ENCODE data around the gene NRSN1. TPM values are rescaled to one million over a fixed set of nuclear protein-coding genes. Genes with fewer than 3 reads are reported as not detected.

Gene NRSN1
- total and polyA plus RNA-seq, 2 of the 13 experiments (the other 11 are each of a cell fraction or from before 2014, with no cell fraction given), result not detected

DNA sequence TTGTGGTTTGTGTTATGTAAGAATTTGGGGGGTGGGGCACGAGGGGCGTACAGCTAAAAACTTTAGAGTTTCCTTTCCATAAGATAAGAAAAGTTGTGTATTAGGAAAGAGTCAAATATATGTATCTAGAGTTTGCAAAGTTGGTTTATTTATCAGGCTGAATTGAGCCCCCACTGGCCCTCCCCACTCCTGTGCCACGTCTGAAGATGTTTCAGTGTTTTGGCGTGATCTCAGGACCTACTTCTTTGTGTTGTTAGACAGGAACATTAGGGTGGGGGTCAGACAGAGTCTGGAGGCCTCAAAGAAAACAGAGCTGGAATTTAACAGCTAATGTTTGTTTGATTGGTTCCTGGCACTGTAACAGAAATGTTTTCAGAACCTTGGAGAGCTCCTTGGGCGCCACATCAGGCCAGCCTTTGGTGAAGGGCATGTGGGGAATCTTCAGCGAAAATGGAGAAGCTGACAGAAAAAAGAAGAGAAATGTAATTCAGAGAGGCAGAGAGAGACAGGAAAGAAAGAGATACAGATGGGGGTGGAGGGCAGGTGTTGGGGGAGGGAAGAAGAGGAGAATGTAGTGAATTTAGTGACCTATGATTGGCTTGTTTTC is 674 bp downstream of the NRSN1 start (continued):
- 0 out of 2 replicates have a peak, but pooled peaks have one; percentile 33 for TF ChIP-seq ZBTB42 (CRISPR knock-in tag; IDR thresholded peaks at IDR 0.05)
- peak; percentile 55; the same call in 1 of the 2 replicates for TF ChIP-seq FOXO1 (CRISPR knock-in tag; IDR thresholded peaks at IDR 0.05)
- TF ChIP-seq, protein P1, sequence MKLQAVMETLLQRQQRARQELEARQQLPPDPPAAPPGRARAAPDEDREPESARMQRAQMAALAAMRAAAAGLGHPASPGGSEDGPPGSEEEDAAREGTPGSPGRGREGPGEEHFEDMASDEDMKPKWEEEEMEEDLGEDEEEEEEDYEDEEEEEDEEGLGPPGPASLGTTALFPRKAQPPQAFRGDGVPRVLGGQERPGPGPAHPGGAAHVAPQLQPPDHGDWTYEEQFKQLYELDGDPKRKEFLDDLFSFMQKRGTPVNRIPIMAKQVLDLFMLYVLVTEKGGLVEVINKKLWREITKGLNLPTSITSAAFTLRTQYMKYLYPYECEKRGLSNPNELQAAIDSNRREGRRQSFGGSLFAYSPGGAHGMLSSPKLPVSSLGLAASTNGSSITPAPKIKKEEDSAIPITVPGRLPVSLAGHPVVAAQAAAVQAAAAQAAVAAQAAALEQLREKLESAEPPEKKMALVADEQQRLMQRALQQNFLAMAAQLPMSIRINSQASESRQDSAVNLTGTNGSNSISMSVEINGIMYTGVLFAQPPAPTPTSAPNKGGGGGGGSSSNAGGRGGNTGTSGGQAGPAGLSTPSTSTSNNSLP (IDR thresholded peaks at IDR 0.05; ENCODE audit: low read depth, low read length), result peak; percentile 57; the same call in 1 of the 2 replicates
- no peak for TF ChIP-seq ZKSCAN1 (IDR thresholded peaks at IDR 0.05; ENCODE audit: low read length)
- TF ChIP-seq, protein P2, sequence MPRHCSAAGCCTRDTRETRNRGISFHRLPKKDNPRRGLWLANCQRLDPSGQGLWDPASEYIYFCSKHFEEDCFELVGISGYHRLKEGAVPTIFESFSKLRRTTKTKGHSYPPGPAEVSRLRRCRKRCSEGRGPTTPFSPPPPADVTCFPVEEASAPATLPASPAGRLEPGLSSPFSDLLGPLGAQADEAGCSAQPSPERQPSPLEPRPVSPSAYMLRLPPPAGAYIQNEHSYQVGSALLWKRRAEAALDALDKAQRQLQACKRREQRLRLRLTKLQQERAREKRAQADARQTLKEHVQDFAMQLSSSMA (CRISPR knock-in tag; IDR thresholded peaks at IDR 0.05), result 0 out of 2 replicates have a peak, but pooled peaks have one; percentile 70
- TF ChIP-seq ZNF264 (CRISPR knock-in tag; IDR thresholded peaks at IDR 0.05), result peak; percentile 95
- no peak for TF ChIP-seq SPEN (CRISPR knock-in tag; IDR thresholded peaks at IDR 0.05; ENCODE audit: low read depth)
- TF ChIP-seq, protein P3, sequence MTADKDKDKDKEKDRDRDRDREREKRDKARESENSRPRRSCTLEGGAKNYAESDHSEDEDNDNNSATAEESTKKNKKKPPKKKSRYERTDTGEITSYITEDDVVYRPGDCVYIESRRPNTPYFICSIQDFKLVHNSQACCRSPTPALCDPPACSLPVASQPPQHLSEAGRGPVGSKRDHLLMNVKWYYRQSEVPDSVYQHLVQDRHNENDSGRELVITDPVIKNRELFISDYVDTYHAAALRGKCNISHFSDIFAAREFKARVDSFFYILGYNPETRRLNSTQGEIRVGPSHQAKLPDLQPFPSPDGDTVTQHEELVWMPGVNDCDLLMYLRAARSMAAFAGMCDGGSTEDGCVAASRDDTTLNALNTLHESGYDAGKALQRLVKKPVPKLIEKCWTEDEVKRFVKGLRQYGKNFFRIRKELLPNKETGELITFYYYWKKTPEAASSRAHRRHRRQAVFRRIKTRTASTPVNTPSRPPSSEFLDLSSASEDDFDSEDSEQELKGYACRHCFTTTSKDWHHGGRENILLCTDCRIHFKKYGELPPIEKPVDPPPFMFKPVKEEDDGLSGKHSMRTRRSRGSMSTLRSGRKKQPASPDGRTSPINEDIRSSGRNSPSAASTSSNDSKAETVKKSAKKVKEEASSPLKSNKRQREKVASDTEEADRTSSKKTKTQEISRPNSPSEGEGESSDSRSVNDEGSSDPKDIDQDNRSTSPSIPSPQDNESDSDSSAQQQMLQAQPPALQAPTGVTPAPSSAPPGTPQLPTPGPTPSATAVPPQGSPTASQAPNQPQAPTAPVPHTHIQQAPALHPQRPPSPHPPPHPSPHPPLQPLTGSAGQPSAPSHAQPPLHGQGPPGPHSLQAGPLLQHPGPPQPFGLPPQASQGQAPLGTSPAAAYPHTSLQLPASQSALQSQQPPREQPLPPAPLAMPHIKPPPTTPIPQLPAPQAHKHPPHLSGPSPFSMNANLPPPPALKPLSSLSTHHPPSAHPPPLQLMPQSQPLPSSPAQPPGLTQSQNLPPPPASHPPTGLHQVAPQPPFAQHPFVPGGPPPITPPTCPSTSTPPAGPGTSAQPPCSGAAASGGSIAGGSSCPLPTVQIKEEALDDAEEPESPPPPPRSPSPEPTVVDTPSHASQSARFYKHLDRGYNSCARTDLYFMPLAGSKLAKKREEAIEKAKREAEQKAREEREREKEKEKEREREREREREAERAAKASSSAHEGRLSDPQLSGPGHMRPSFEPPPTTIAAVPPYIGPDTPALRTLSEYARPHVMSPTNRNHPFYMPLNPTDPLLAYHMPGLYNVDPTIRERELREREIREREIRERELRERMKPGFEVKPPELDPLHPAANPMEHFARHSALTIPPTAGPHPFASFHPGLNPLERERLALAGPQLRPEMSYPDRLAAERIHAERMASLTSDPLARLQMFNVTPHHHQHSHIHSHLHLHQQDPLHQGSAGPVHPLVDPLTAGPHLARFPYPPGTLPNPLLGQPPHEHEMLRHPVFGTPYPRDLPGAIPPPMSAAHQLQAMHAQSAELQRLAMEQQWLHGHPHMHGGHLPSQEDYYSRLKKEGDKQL (CRISPR knock-in tag; IDR thresholded peaks at IDR 0.05; ENCODE audit: low read depth), result 0 out of 2 replicates have a peak, but pooled peaks have one; percentile 46
- TF ChIP-seq NKX3-1 (CRISPR knock-in tag; IDR thresholded peaks at IDR 0.05), result peak; percentile 98
- no peak for TF ChIP-seq PHF5A (CRISPR knock-in tag; IDR thresholded peaks at IDR 0.05; ENCODE audit: low read depth, unreplicated experiment)
- TF ChIP-seq, protein P4, sequence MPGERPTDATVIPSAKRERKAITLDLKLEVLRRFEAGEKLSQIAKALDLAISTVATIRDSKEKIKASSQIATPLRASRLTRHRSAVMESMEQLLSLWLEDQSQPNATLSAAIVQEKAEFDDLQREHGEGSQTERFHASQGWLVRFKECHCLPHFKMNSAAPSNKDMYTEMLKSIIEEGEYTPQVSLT (CRISPR knock-in tag; IDR thresholded peaks at IDR 0.05; ENCODE audit: borderline replicate concordance, low read depth), result no peak
- peak; percentile 87 for TF ChIP-seq KLF12 (CRISPR knock-in tag; IDR thresholded peaks at IDR 0.05; ENCODE audit: borderline replicate concordance)
- TF ChIP-seq ZNF20 (CRISPR knock-in tag; IDR thresholded peaks at IDR 0.05), result peak; percentile 71; the same call in 1 of the 2 replicates
- TF ChIP-seq, protein P5, sequence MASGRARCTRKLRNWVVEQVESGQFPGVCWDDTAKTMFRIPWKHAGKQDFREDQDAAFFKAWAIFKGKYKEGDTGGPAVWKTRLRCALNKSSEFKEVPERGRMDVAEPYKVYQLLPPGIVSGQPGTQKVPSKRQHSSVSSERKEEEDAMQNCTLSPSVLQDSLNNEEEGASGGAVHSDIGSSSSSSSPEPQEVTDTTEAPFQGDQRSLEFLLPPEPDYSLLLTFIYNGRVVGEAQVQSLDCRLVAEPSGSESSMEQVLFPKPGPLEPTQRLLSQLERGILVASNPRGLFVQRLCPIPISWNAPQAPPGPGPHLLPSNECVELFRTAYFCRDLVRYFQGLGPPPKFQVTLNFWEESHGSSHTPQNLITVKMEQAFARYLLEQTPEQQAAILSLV (CRISPR knock-in tag; IDR thresholded peaks at IDR 0.05; ENCODE audit: borderline replicate concordance), result no peak
- no peak for TF ChIP-seq GTF3A (CRISPR knock-in tag; conservative IDR thresholded peaks at IDR 0.05)
- TF ChIP-seq, protein P6, sequence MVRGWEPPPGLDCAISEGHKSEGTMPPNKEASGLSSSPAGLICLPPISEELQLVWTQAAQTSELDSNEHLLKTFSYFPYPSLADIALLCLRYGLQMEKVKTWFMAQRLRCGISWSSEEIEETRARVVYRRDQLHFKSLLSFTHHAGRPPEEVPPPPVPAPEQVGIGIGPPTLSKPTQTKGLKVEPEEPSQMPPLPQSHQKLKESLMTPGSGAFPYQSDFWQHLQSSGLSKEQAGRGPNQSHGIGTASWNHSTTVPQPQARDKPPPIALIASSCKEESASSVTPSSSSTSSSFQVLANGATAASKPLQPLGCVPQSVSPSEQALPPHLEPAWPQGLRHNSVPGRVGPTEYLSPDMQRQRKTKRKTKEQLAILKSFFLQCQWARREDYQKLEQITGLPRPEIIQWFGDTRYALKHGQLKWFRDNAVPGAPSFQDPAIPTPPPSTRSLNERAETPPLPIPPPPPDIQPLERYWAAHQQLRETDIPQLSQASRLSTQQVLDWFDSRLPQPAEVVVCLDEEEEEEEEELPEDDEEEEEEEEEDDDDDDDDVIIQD (CRISPR knock-in tag; IDR thresholded peaks at IDR 0.05; ENCODE audit: low read depth), result peak; percentile 87
- TF ChIP-seq SUZ12 (IDR thresholded peaks at IDR 0.05; ENCODE audit: low read depth, low read length), result no peak
- no peak for TF ChIP-seq SMAD1 (CRISPR knock-in tag; IDR thresholded peaks at IDR 0.05; ENCODE audit: borderline replicate concordance, low read depth)
